ENCODE results near the gene AUNIP. TPM values are rescaled to one million over a fixed set of nuclear protein-coding genes. Genes with fewer than 3 reads are reported as not detected.

The AUNIP gene
- total RNA-seq, 4 donors from 2014 or later, result 0.68 TPM; not detected in 3

DNA sequence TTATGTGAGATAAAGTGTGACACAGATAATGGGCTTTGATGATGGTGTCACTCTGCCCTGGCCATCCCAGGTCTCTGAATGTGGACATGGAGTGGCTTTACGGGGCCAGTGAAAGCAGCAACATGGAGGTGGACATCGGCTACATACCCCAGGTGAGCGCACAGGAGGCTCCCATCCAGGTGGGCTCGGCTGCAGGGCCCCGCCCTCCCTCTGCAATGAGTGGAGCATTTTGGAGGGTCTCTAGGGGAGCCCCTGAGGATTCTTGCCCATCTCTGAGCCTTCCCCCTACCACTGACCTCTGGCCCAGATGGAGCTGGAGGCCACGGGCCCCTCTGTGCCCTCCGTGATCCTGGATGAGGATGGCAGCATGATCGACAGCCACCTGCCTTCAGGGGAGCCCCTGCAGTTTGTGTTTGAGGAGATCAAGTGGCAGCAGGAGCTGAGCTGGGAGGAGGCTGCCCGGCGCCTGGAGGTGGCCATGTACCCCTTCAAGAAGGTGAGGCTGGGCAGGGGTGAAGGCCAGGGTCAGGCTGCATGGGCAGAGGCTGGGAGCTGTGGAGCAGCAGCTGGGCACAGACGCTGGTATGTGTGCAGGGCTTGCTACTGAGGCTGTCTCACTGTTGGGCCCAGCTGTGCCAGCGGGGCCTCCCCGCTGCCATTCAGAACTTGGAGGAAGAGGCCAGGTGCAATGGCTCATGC, 47.7 kb downstream of the AUNIP start:
- no peak for TF ChIP-seq POLR2A (IDR thresholded peaks at IDR 0.05)
- TF ChIP-seq, protein P1, sequence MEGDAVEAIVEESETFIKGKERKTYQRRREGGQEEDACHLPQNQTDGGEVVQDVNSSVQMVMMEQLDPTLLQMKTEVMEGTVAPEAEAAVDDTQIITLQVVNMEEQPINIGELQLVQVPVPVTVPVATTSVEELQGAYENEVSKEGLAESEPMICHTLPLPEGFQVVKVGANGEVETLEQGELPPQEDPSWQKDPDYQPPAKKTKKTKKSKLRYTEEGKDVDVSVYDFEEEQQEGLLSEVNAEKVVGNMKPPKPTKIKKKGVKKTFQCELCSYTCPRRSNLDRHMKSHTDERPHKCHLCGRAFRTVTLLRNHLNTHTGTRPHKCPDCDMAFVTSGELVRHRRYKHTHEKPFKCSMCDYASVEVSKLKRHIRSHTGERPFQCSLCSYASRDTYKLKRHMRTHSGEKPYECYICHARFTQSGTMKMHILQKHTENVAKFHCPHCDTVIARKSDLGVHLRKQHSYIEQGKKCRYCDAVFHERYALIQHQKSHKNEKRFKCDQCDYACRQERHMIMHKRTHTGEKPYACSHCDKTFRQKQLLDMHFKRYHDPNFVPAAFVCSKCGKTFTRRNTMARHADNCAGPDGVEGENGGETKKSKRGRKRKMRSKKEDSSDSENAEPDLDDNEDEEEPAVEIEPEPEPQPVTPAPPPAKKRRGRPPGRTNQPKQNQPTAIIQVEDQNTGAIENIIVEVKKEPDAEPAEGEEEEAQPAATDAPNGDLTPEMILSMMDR (IDR thresholded peaks at IDR 0.05), result no peak
- no peak overlapping the region for H3K4me3 ChIP-seq (ENCODE audit: low read depth, poor library complexity, severe bottlenecking)
- intact Hi-C loops (cut with DNase I; ENCODE audit: low total_unique reads), result loop anchor here (5.0 to 10.0 kb wide), 2 partner anchors 57 to 204 kb away; no protein-coding TSS in a partner anchor
- WGBS, 2 donors, result 91 to 93% methylated on average over 12 to 13 of the region's 13 CpGs
- DNase-seq (ENCODE audit: low spot score in 2 of 2), result peak in 1 of 2 donors; percentile 67

GRCh38 chr1:25810341-25811299, 48.6 kb downstream of the AUNIP start:
- no peak overlapping the region for H3K4me3 ChIP-seq (ENCODE audit: low read depth, poor library complexity, severe bottlenecking)
- no peak for TF ChIP-seq POLR2A (IDR thresholded peaks at IDR 0.05)
- TF ChIP-seq, protein P1 (IDR thresholded peaks at IDR 0.05), result peak in 1 of 3 donors; percentile 93
- intact Hi-C loops (cut with DNase I; ENCODE audit: low total_unique reads), result loop anchor here (5.0 to 10.0 kb wide), 2 partner anchors 56 to 203 kb away; no protein-coding TSS in a partner anchor
- peak in 1 of 2 donors; percentile 95 for DNase-seq (ENCODE audit: low spot score in 2 of 2)
- 34 to 41% methylated on average over 20 to 21 of the region's 21 CpGs for whole genome bisulfite sequencing, 2 donors

DNA sequence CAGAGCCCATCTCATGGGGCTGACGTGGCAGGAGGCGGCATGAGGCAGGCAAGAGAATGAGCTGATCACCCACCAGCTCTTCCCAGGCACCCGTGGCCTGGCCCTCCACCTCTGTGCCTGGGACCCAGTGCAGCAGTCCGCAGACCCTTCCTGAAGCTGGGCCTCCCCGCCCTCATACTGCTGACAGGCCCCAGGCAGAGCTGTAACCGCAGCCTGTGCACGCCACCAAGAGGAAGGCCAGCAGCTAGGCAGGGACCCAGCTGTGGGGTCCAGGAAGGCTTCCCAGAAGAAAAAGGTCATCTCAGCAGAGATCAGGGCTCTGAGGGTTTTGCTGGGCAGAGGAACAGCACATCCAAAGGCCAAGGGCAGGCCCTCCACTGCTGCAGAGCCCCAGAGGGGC, 49.3 kb downstream of the AUNIP start:
- intact Hi-C loops (cut with DNase I; ENCODE audit: low total_unique reads), result loop anchor here (5.0 to 10.0 kb wide), 3 partner anchors 55 to 575 kb away; partner anchors contain the start of gene SYF2
- TF ChIP-seq, protein P1 (IDR thresholded peaks at IDR 0.05), result no peak
- no peak for TF ChIP-seq POLR2A (IDR thresholded peaks at IDR 0.05)
- H3K4me3 ChIP-seq (ENCODE audit: low read depth, poor library complexity, severe bottlenecking), result no peak overlapping the region
- WGBS, 2 donors, result 83 to 91% methylated on average over 7 of the region's 7 CpGs
- DNase-seq (ENCODE audit: low spot score in 2 of 2), result no peak

GRCh38 chr1:25809283-25809926, 49.9 kb downstream of the AUNIP start:
- H3K4me3 ChIP-seq (ENCODE audit: low read depth, poor library complexity, severe bottlenecking), result no peak overlapping the region
- DNase-seq (ENCODE audit: low spot score in 2 of 2), result no peak
- 71 to 79% methylated on average over 18 of the region's 18 CpGs for WGBS, 2 donors
- TF ChIP-seq, protein P1 (IDR thresholded peaks at IDR 0.05), result no peak
- TF ChIP-seq POLR2A (IDR thresholded peaks at IDR 0.05), result no peak
- intact Hi-C loops (cut with DNase I; ENCODE audit: low total_unique reads), result loop anchor here (10.0 kb wide), 1 partner anchor 575 kb away; the partner anchor contains the start of gene SYF2

- TF ChIP-seq, protein P1 (IDR thresholded peaks at IDR 0.05), result no peak
- no peak for TF ChIP-seq POLR2A (IDR thresholded peaks at IDR 0.05)
- H3K4me3 ChIP-seq (ENCODE audit: low read depth, poor library complexity, severe bottlenecking), result no peak overlapping the region
- 86 to 91% methylated on average over 32 to 34 of the region's 34 CpGs for WGBS, 2 donors
- intact Hi-C loops (cut with DNase I; ENCODE audit: low total_unique reads), result loop anchor here (10.0 kb wide), 1 partner anchor 574 kb away; the partner anchor contains the start of gene SYF2
- no peak for DNase-seq (ENCODE audit: low spot score in 2 of 2)
These were observed 50.6 kb downstream of the AUNIP start for GRCh38 chr1:25808481-25809244.

Data from lower leg skin (tissue), 4 donors.